Myocyte (in vitro differentiated cells): Measurements from ENCODE around the gene CCDC152. TPM values are rescaled to one million over a fixed set of nuclear protein-coding genes. Genes with fewer than 3 reads are reported as not detected.
"Not testable (repeated sequence)": the region's sequence is repeated elsewhere in the genome, so short reads cannot be mapped to it uniquely, and the experiment has no call there.

Experiments
- DNase-seq: peaks from one replicate; pipeline ENCODE4 v3.0.0-alpha.2; 2012; ENCODE audit warnings: low read depth
- total RNA-seq: library from RNA; depleted of rRNA; stranded (reverse); fragments of >200 nt; gene quantifications from 2 replicates; pipeline ENCODE4 v1.2.3, GENCODE V29; 2014

Gene CCDC152
- total RNA-seq, 1 donor from 2014 or later = not detected

DNA sequence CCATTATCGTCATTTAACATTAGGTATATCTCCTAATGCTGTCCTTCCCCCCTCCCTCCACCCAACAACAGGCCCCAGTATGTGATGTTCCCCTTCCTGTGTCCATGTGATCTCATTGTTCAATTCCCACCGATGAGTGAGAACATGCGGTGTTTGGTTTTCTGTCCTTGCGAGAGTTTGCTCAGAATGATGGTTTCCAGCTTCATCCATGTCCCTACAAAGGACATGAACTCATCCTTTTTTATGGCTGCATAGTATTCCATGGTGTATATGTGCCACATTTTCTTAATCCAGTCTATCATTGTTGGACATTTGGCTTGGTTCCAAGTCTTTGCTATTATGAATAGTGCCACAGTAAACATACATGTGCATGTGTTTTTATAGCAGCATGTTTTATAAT lies 87.8 kb downstream of the CCDC152 start:
- not testable (repeated sequence) for DNase-seq

DNA sequence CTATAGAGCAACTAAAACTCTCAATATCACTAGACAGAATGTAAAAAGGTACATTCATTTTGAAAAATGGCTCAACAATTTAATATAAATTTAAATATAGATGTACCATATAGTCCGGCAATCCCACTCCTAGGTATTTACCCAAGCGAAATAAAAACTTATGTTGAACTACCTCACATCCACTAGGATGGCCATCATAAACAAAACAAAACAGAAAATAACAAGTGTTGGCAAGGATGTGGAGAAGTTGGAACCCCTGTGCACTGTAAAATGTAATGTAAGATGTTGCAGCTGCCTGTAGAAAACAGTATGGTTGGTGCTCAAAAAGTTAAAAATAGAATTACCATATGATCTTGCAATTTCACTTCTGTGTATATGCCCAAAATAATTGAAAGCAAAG lies 91.9 kb downstream of the CCDC152 start:
- no peak for DNase-seq

DNA sequence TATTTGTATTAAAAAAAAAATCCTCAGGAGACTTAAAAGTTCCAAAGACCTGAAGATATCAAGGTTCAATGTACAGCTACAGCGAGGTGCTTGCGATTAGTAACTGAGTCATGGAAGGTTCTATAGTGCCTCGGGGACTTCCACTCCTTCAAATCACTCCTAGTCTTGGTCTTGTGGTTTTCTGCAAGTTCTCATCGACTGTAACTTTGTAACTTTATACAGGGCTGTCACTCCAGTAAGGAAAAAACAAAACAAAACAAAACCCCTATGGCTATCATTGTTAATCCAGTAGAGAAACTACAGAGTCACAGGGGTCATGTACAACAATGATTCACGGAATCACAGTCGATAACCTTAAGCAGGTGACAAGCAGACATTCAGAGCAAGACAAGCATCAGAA lies 94.9 kb downstream of the CCDC152 start:
- DNase-seq = no peak

Other genes starting within 250 kb of the CCDC152 start
- gene SELENOP, start 55.1 kb downstream of the CCDC152 start, total RNA-seq = 45.9 and 84.9 TPM in 2 replicates